ENCODE results near the gene LRIG1.

The LRIG1 gene

DNA sequence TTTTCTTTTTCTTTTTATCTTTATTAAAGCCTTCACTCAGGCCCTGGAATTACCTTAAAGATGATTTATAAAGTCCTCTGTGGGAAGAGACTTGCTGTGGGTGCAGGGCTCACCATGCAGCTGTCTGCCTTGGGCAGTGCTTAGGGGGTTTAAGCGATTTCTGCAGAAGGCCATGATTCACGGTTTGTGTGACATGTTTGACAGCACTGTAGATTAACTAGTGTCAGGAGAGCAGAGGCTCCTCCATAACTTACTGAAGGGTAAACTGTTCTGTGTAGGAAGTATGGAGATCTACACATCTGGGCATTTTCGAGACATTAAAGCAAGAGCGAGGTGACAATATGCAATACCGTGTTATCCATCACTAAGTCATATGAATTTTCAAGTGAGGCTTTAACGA lies 137.7 kb downstream of the LRIG1 start:
- TF ChIP-seq CTCF (IDR thresholded peaks at IDR 0.05; ENCODE audit: low read depth, low read length), result no peak
- no peak overlapping the region for H3K4me3 ChIP-seq (ENCODE audit: low read depth, low read length)

GRCh38 chr3:66362541-66362941 lies 138.3 kb downstream of the LRIG1 start:
- no peak overlapping the region for H3K4me3 ChIP-seq (ENCODE audit: low read depth, low read length)
- no peak for TF ChIP-seq CTCF (IDR thresholded peaks at IDR 0.05; ENCODE audit: low read depth, low read length)

DNA sequence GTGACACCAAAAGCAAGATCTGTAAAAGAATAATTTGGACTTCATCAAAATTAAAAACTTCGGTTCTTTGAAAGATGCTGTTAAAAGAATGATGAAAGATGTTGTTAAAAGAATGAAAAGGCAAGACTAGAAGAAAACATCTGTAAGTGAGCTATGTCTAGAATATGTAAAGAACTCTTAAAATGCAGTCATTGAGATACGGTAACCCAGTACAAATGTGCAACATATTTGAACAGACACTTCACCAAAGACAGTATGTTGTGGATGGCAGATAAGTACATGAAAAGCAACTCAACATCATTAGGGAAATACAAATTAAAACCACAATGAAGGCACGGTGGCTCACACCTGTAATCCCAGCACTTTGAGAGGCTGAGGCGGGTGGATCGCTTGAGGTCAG lies 139.5 kb downstream of the LRIG1 start:
- no peak for TF ChIP-seq CTCF (IDR thresholded peaks at IDR 0.05; ENCODE audit: low read depth, low read length)
- no peak overlapping the region for H3K4me3 ChIP-seq (ENCODE audit: low read depth, low read length)

GRCh38 chr3:66355997-66356396 lies 144.8 kb downstream of the LRIG1 start:
- H3K4me3 ChIP-seq (ENCODE audit: low read depth, low read length), result no peak overlapping the region
- no peak for TF ChIP-seq CTCF (IDR thresholded peaks at IDR 0.05; ENCODE audit: low read depth, low read length)

GRCh38 chr3:66355394-66355793 lies 145.4 kb downstream of the LRIG1 start:
- no peak overlapping the region for H3K4me3 ChIP-seq (ENCODE audit: low read depth, low read length)
- no peak for TF ChIP-seq CTCF (IDR thresholded peaks at IDR 0.05; ENCODE audit: low read depth, low read length)

GRCh38 chr3:66354001-66354400 lies 146.8 kb downstream of the LRIG1 start:
- H3K4me3 ChIP-seq (ENCODE audit: low read depth, low read length), result no peak overlapping the region
- TF ChIP-seq CTCF (IDR thresholded peaks at IDR 0.05; ENCODE audit: low read depth, low read length), result no peak

DNA sequence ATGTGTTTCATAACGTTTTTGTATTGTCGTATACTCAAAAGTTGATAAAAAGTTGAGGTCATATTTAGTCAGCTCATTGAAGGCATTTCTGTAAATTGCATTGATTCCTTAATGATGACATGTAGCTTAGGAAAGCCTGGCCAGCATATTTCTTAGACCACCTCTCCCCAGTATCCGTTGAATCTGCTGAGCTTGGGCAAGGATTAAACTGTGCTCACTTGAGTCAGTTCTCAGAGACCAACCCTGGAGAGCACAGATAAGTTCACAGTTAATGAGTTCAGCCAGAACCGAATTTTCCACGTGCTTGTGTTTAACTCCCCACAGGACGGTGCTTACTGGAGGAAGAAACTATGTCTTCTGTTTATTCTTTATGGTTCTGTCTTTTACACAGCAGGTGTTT lies 147.3 kb downstream of the LRIG1 start:
- no peak for TF ChIP-seq CTCF (IDR thresholded peaks at IDR 0.05; ENCODE audit: low read depth, low read length)
- H3K4me3 ChIP-seq (ENCODE audit: low read depth, low read length), result no peak overlapping the region

Measured in WI38 (cell line).